Tibial artery (tissue), 4 donors: ENCODE results near the gene IQCE.

Experiments used
- DNase-seq, 2 donors: peaks; one replicate each; pipeline ENCODE4 v3.0.0-alpha.2; 2019
- H3K27ac ChIP-seq, 2 donors: fragments of 200-600 bp; sonication (generic) in 1 of 2; 1 replicate in 1 of 2; 2 replicates in 1 of 2; pipeline ENCODE4 v1.5.1; 2018 to 2019; ENCODE audit warnings: mild to moderate bottlenecking in 1 of 2
- H3K27me3 ChIP-seq, 2 donors: fragments of 200-600 bp; sonication (generic) in 1 of 2; one replicate each; pipeline versions ENCODE4 v1.5.1 to v1.6.0; 2016 to 2019
- H3K36me3 ChIP-seq, 3 donors: fragments of 200-600 bp; sonication (generic) in 2 of 3; one replicate each; pipeline ENCODE4 v1.5.1; 2016 to 2019; ENCODE audit warnings: mild to moderate bottlenecking in 2 of 3
- H3K4me1 ChIP-seq, 4 donors: fragments of 200-600 bp; sonication (generic) in 2 of 4; 1 replicate in 3 of 4; 2 replicates in 1 of 4; pipeline ENCODE4 v1.5.1; 2016 to 2019
- H3K4me3 ChIP-seq, 2 donors: fragments of 200-600 bp; sonication (generic) in 1 of 2; 1 replicate in 1 of 2; 2 replicates in 1 of 2; pipeline ENCODE4 v1.5.1; 2018 to 2019; ENCODE audit warnings: mild to moderate bottlenecking in 2 of 2
- H3K9me3 ChIP-seq, 3 donors: fragments of 200-600 bp; sonication (generic) in 1 of 3; one replicate each; pipeline ENCODE4 v1.5.1; 2016 to 2019
- intact Hi-C: fragments of 100-400 bp; cut with DNase I; formaldehyde crosslinking; loops from one replicate; pipeline ENCODE4 v1.15.0; 2023; ENCODE audit warnings: low total_unique reads
- TF ChIP-seq, protein P1 (sequence below), 2 experiments: fragments of 200-600 bp in 1 of 2; fragments of 450-650 bp in 1 of 2; IDR thresholded peaks; one replicate each; pipeline ENCODE4 v1.5.1; 2017 to 2019; ENCODE audit warnings: antibody characterized with exemption in 2 of 2, mild to moderate bottlenecking in 1 of 2, moderate library complexity in 1 of 2

IQCE gene

DNA sequence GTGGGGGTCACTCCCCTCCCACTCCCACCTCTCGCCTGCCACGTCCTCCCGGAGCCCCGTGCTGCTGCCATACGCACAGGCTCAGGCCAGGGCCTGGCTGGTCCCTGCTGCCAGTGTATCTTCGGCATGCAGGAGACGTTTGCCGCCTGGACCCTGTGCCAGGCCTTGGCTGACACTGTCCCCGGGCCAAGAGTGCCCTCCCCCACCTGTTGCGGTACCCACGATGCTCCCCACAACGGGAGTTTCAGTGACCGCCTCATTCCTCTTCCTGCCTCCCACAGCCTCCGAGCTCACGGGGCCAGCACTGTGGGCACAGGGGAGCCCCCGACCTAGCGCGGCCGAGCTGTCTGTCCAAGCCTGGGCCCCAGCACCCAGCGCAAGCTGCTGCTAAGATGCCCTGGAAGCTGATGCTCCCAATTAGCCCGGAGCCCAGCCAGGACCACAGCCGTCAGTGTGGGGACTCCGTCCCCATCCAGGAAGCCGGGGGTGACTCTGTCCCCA, 80.5 kb downstream of the IQCE start:
- no peaks in the 10 kb centered on the region for H3K9me3 ChIP-seq
- TF ChIP-seq, protein P1, sequence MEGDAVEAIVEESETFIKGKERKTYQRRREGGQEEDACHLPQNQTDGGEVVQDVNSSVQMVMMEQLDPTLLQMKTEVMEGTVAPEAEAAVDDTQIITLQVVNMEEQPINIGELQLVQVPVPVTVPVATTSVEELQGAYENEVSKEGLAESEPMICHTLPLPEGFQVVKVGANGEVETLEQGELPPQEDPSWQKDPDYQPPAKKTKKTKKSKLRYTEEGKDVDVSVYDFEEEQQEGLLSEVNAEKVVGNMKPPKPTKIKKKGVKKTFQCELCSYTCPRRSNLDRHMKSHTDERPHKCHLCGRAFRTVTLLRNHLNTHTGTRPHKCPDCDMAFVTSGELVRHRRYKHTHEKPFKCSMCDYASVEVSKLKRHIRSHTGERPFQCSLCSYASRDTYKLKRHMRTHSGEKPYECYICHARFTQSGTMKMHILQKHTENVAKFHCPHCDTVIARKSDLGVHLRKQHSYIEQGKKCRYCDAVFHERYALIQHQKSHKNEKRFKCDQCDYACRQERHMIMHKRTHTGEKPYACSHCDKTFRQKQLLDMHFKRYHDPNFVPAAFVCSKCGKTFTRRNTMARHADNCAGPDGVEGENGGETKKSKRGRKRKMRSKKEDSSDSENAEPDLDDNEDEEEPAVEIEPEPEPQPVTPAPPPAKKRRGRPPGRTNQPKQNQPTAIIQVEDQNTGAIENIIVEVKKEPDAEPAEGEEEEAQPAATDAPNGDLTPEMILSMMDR (IDR thresholded peaks at IDR 0.05) = no peak
- no peaks in the 10 kb centered on the region for H3K36me3 ChIP-seq
- H3K4me3 ChIP-seq = no peak overlapping the region
- H3K4me1 ChIP-seq = peaks cover 12 to 87% (median 61%) of the 10 kb centered on the region in 4 donors
- DNase-seq = no peak
- no peaks in the 10 kb centered on the region for H3K27me3 ChIP-seq
- intact Hi-C loops = no loop called here
- H3K27ac ChIP-seq = peak overlapping the region; percentile 8 to 63

DNA sequence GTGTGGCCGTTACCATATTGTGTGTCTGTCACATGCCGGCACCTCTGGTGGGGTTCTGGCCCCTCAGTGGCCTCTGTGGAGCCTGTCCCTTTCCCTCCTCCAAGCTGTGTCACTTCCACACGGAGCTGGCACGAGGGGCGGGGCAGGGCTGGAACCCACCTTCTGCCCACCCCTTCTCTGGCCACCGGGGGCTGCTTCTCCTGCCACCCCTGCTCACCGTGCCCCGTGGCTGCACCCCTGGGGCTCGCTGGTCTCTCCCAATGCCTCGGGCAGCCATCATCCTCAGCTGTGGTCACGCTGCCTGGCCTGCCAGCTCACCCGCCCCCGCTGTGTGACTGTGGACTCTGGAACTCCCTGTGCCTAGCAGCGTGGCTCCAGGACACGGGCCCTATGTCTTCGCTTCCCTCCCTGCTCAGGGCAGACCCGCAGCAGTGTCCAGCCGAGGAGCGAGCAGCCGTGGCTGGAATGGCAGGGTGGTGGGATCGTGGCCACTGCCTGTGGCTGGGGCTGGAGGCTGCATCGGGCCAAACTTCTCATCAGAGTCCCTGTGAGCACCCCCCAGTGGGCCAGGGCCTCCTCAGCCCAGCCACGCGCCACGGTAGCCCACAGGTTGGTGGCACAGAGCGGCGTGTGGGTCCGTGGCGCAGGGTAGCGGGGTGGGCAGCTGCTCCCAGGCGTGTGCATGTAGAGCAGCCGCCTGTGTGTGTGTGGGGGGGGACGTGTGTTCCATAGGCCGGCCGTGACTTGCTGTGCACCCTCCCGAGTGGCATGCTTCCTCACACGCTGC, 81.1 kb downstream of the IQCE start:
- no peaks in the 10 kb centered on the region for H3K9me3 ChIP-seq
- TF ChIP-seq, protein P1 (IDR thresholded peaks at IDR 0.05) = no peak
- peaks cover 12 to 87% (median 56%) of the 10 kb centered on the region in 4 donors for H3K4me1 ChIP-seq
- DNase-seq = no peak
- H3K27ac ChIP-seq = peak overlapping the region; percentile 8 to 63
- no peak overlapping the region for H3K4me3 ChIP-seq
- intact Hi-C loops = no loop called here
- no peaks in the 10 kb centered on the region for H3K27me3 ChIP-seq
- H3K36me3 ChIP-seq = no peaks in the 10 kb centered on the region

DNA sequence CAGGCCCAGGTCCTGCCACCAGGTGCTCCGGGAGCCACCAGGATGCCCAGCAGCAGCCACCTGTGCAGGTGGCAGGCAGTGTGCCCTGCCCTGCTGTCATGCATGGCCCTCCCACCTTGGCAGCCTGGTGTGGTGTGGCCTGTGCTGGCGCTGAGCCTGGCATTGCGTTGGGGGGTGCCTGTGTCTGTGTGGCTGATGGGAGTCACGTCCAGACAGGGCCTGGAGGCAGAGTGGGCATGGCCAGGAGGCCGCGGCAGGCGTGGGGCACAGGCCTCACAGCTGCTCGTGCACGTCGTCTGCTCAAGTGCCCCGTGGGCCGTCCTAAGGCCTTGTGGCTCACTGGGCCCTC, 81.7 kb downstream of the IQCE start:
- H3K9me3 ChIP-seq = no peaks in the 10 kb centered on the region
- intact Hi-C loops = no loop called here
- no peaks in the 10 kb centered on the region for H3K27me3 ChIP-seq
- TF ChIP-seq, protein P1 (IDR thresholded peaks at IDR 0.05) = no peak
- H3K27ac ChIP-seq = peak overlapping the region in 1 of 2 donors; percentile 63
- no peak overlapping the region for H3K4me3 ChIP-seq
- H3K4me1 ChIP-seq = peaks cover 12 to 82% (median 55%) of the 10 kb centered on the region in 4 donors
- no peak for DNase-seq
- no peaks in the 10 kb centered on the region for H3K36me3 ChIP-seq

DNA sequence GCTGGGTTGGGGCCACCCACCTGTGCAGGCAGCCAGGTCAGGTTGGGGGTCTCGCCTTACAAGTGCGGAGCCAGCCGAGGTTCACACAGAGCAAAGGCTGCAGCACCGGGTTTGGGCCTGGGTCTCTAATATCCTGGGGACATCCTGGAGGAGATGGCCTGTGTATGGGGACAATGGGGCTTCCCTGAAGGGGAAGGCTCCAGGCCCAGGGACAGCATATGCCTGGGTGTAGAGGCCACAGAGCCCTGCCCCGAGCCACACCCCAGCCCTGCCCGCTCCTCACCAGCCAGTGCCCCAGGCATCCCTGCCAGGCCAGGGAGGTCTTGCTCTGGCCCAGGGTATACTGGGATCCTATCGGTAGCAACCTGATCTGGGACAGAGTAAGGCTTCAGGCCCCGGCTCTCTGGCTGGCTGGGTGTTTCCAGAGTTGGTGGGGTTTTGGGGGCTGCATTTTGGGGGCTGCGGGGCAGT, 82.1 kb downstream of the IQCE start:
- DNase-seq = no peak
- no peaks in the 10 kb centered on the region for H3K9me3 ChIP-seq
- no peaks in the 10 kb centered on the region for H3K36me3 ChIP-seq
- intact Hi-C loops = no loop called here
- TF ChIP-seq, protein P1 (IDR thresholded peaks at IDR 0.05) = no peak
- H3K4me1 ChIP-seq = peaks cover 12 to 78% (median 55%) of the 10 kb centered on the region in 4 donors
- H3K27me3 ChIP-seq = no peaks in the 10 kb centered on the region
- peak overlapping the region; percentile 58 to 63 for H3K27ac ChIP-seq
- H3K4me3 ChIP-seq = peak overlapping the region; percentile 34 to 44

DNA sequence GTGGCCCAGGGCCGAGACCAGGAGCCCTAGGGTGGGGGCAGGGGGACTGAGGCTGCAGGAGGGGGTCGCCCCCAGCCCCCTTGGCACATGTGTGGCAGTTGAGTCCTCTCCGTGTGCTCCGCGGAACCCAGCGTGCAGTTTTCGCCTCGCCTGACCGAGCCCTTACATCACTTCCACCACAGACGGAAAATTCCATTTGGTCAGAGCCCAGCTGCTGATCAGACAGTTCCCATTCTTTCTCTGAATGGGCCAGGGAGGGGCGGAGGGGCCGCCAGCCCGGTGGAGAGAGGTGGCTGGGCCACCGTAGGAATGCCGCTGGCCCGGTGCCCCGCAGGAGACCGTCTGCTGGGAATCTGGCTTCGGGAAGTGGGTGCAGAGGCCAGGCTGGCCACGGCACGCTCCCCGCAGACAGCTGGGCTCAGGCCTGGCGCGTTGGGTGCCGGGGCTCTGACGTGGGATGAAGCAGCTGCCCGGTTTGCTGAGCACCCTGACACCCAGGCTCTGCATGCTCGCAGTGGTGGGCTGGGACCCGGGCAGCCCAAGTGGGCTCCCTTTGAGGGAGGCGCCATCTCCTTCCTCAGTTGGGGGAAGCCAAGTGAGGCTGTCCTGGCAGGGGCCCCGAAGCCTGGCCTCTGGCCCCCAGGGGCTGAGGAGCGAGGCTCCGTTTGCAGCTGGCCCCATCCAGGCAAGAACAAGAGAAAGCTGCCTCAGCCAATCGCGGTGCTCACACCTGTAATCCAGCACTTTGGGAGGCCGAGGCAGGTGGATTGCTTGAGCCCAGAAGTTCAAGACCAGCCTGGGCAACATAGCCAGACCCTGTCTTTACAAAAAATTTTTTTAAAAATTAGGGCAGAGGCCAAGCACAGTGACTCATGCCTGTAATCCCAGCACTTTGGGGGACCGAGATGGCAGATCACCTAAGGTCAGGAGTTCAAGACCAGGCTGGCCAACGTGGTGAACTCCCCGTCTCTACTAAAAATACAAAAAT, 82.9 kb downstream of the IQCE start:
- no peaks in the 10 kb centered on the region for H3K27me3 ChIP-seq
- H3K9me3 ChIP-seq = no peaks in the 10 kb centered on the region
- TF ChIP-seq, protein P1 (IDR thresholded peaks at IDR 0.05) = no peak
- peaks cover 12 to 70% (median 54%) of the 10 kb centered on the region in 4 donors for H3K4me1 ChIP-seq
- peak; percentile 83 to 97 for DNase-seq
- peaks cover 0 to 4% (median under 1%) of the 10 kb centered on the region in 3 donors for H3K36me3 ChIP-seq
- peak overlapping the region; percentile 58 to 63 for H3K27ac ChIP-seq
- intact Hi-C loops = no loop called here
- peak overlapping the region; percentile 34 to 44 for H3K4me3 ChIP-seq
